Astrocyte of the spinal cord (primary cell): ENCODE measurements around the gene NUDT8.
"Not testable (repeated sequence)": the region's sequence is repeated elsewhere in the genome, so short reads cannot be mapped to it uniquely, and the experiment has no call there.

Experiments
- DNase-seq: peaks from one replicate; pipeline ENCODE4 v3.0.0; 2011; ENCODE audit warnings: low read depth, low spot score
- H3K4me3 ChIP-seq: 2 replicates; pipeline ENCODE4 v1.5.1; 2011; ENCODE audit warnings: low read depth, mild to moderate bottlenecking, low read length, moderate library complexity
- in situ Hi-C: cut with HindIII; loops from 2 replicates; pipeline ENCODE4 v1.10.0; 2017; ENCODE audit warnings: low sequenced_read_pairs
- TF ChIP-seq, protein P1 (sequence below): IDR thresholded peaks from 2 replicates; pipeline ENCODE4 v1.5.1; 2012; ENCODE audit warnings: low read depth, mild to moderate bottlenecking, low read length, inconsistent platforms

The NUDT8 gene

GRCh38 chr11:67596753-67597300 lies 32.9 kb downstream of the NUDT8 start:
- no peak for DNase-seq
- in situ Hi-C loops = no loop called here
- TF ChIP-seq, protein P1, sequence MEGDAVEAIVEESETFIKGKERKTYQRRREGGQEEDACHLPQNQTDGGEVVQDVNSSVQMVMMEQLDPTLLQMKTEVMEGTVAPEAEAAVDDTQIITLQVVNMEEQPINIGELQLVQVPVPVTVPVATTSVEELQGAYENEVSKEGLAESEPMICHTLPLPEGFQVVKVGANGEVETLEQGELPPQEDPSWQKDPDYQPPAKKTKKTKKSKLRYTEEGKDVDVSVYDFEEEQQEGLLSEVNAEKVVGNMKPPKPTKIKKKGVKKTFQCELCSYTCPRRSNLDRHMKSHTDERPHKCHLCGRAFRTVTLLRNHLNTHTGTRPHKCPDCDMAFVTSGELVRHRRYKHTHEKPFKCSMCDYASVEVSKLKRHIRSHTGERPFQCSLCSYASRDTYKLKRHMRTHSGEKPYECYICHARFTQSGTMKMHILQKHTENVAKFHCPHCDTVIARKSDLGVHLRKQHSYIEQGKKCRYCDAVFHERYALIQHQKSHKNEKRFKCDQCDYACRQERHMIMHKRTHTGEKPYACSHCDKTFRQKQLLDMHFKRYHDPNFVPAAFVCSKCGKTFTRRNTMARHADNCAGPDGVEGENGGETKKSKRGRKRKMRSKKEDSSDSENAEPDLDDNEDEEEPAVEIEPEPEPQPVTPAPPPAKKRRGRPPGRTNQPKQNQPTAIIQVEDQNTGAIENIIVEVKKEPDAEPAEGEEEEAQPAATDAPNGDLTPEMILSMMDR = no peak
- H3K4me3 ChIP-seq = no peak overlapping the region

DNA sequence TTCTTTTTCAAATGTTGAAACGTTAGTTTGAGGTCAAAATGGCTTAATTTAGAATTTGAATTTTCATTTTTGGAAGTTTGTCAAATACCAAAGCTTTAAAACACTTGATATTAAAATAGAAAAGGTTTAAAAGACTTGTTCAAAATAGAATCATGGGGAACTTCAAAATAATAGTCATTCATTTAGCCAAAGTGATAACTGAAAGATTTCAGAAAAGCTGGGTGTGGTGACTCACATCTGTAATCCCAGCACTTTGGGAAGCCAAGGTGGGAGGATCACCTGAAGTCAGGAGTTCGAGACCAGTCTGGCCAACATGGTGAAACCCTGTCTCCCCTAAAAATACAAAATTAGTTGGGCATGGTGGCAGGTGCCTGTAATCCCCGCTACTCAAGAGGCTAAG lies 35.3 kb downstream of the NUDT8 start:
- TF ChIP-seq, protein P1 = no peak
- in situ Hi-C loops = no loop called here
- no peak for DNase-seq
- no peak overlapping the region for H3K4me3 ChIP-seq

DNA sequence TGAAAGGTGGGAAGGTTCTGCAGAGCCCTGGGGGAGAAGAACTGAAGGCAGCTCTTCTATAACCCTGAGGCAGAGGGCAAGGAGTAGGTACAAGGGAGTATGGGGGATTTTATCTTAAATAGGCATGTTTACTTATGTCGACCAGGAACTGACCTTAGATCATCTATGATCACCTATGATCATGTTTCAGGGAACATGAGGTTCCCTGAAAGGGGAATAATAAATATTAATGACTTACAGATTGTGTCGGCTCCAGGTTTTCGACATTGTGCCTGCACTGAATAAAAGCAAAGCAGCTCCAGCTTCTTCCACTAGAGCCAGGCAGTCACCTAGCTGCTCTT lies 36.2 kb downstream of the NUDT8 start:
- in situ Hi-C loops = no loop called here
- no peak overlapping the region for H3K4me3 ChIP-seq
- TF ChIP-seq, protein P1 = no peak
- DNase-seq = no peak

- TF ChIP-seq, protein P1 = no peak
- in situ Hi-C loops = no loop called here
- DNase-seq = no peak
- no peak overlapping the region for H3K4me3 ChIP-seq
These were observed 36.7 kb downstream of the NUDT8 start for GRCh38 chr11:67592880-67593564.

GRCh38 chr11:67588899-67589415 lies 40.8 kb downstream of the NUDT8 start:
- in situ Hi-C loops, DNase-seq, H3K4me3 ChIP-seq: not testable (repeated sequence)

GRCh38 chr11:67588136-67588503 lies 41.6 kb downstream of the NUDT8 start:
- TF ChIP-seq, protein P1 = no peak
- no peak for DNase-seq
- no peak overlapping the region for H3K4me3 ChIP-seq
- in situ Hi-C loops = no loop called here

GRCh38 chr11:67586568-67587250 lies 43.0 kb downstream of the NUDT8 start:
- no peak overlapping the region for H3K4me3 ChIP-seq
- TF ChIP-seq, protein P1 = no peak
- in situ Hi-C loops = no loop called here
- no peak for DNase-seq
